ENCODE data around the gene MAMLD1. TPM values are rescaled to one million over a fixed set of nuclear protein-coding genes. Genes with fewer than 3 reads are reported as not detected.

MAMLD1 gene
- polyA plus RNA-seq, 6 donors from 2014 or later = 0.37 to 1.0 (median 0.75) TPM; not detected in 1

DNA sequence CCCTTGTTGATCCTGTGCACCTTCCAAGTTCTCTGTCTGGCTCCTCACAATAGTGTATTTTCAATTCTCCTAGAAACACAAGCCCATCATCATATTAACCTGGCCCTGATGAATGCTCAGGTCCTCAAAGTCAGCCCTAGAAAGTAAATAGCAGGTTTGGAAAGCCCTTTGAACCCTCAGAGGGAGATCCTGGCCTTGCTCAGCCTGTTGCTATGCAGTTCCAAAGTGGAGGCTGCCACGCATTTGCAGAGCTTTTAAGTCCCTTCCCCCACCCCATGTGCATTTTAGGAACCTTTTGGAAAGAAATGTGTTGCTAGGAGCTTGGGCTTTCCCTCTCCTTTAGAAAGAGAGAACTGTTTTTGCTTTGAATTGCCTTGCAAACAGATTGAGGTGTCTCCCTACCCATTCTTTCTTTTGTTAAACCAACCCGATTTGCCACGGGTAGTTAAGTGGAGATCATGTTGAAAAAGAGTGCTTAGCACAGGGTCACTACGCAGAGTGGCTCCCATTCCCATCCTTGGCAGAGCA, 12.2 kb downstream of the MAMLD1 start:
- Mint-ChIP-seq H3K27me3 (no peaks in the 10 kb centered on the region), H3K36me3 (no peaks in the 10 kb centered on the region), H3K4me3 (no peak overlapping the region), H3K4me1 (peaks cover 0 to 2% (median 0%) of the 10 kb centered on the region in 3 donors), H3K27ac (no peak overlapping the region), H3K9me3 (no peaks in the 10 kb centered on the region)
- ATAC-seq (ENCODE audit: low read depth in 2 of 2) = no peak
- DNase-seq = no peak

DNA sequence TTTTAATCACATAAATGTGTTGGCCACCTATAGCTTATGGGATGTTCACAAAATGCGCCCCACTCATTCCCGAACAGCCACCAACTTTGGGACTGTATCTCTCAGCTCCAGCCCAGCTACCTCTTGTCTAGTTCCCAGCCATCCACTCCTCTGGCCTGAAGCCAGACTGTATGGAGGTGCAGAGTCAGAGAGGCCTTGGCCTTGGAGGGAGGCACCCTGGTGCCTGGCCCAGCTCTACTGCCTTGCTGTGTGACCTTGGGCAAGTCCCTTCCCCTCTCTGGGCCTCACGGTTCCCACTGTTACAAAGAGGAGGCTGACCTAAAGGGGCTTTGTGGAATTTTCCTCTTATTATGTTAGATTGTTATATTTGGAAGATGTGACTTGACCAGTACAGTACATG, 13.9 kb downstream of the MAMLD1 start:
- Mint-ChIP-seq H3K27ac (peak overlapping the region in 1 of 6 donors; percentile 54), H3K4me3 (no peak overlapping the region)

DNA sequence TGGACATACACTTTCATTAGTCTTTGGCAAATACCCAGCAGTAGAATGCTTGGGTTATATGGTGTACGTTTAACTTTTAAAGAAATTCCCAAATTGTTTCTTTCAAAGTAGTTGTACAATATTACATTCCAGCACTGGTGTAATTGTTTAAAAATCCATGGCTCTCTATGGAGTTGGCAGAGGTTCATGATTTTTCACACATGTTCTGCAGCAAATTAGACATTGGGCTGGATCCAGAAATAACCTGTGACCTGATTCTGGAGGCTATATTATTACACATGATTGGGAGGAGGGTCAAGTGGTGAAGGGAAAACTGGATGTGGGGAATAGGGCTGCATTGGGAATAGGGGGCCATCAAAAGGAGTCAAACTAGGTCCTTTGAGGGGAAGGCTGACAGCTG, 41.9 kb downstream of the MAMLD1 start:
- Mint-ChIP-seq H3K9me3 (peaks cover 0 to 6% (median 1%) of the 10 kb centered on the region in 7 donors), H3K36me3 (no peaks in the 10 kb centered on the region)

More for the DNA sequence above, 13.9 kb downstream of the MAMLD1 start:
- Mint-ChIP-seq H3K4me1 (peaks cover 0 to 2% (median 0%) of the 10 kb centered on the region in 3 donors), H3K27me3 (no peaks in the 10 kb centered on the region), H3K36me3 (no peaks in the 10 kb centered on the region), H3K9me3 (no peaks in the 10 kb centered on the region)
- ATAC-seq (ENCODE audit: low read depth in 2 of 2) (no peak), DNase-seq (no peak)

DNA sequence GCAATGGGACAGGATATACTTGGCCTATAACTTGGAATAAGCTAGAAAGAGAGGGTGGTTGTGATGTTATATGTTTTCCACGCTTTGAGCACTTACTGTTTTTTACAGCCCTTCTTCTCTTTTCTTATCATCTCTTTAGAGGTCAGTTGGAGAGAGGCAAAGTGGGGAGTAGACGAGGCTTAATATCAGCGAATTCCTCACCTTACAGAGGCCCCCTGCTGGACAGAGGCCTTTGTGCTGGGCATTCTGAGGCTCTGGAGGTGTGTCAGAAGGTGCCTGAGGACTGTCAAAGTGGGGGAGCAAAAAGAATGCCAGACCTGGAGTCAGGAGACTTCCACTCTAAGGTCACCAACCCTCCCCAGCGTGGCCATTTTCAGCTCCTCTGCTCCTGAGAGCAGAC, 42.5 kb downstream of the MAMLD1 start:
- Mint-ChIP-seq H3K27ac (no peak overlapping the region), H3K36me3 (no peaks in the 10 kb centered on the region), H3K9me3 (peaks cover 0 to 6% (median 1%) of the 10 kb centered on the region in 7 donors), H3K4me1 (no peaks in the 10 kb centered on the region), H3K4me3 (no peak overlapping the region), H3K27me3 (no peaks in the 10 kb centered on the region)
- DNase-seq = no peak
- no peak for ATAC-seq (ENCODE audit: low read depth in 2 of 2)

More for the DNA sequence above, 41.9 kb downstream of the MAMLD1 start:
- H3K27ac Mint-ChIP-seq = no peak overlapping the region
- H3K4me1 Mint-ChIP-seq = no peaks in the 10 kb centered on the region
- no peak overlapping the region for H3K4me3 Mint-ChIP-seq
- DNase-seq = no peak
- H3K27me3 Mint-ChIP-seq = no peaks in the 10 kb centered on the region
- ATAC-seq (ENCODE audit: low read depth in 2 of 2) = no peak

DNA sequence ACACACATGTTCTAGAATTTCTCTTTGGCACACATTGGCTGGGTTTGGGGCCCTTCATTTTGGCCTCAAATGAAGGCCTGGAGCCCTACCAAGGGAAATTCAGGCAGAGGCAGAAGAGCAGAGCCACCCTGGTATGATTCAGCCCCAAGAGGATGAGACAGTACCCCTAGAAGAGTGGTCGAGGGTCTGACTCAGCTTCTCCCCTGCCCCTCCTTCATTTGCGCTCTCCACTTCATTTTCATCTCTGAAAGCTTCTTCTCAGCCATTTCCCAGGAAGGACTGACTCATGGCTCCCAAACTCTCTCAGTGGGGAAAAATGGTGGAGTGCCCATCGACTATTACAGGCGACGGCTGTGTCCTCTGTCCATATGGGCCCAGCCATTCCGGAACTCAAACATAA, 43.5 kb downstream of the MAMLD1 start:
- Mint-ChIP-seq H3K27me3 (no peaks in the 10 kb centered on the region), H3K9me3 (peaks cover 0 to 6% (median under 1%) of the 10 kb centered on the region in 7 donors), H3K4me3 (no peak overlapping the region), H3K27ac (no peak overlapping the region), H3K36me3 (no peaks in the 10 kb centered on the region), H3K4me1 (no peaks in the 10 kb centered on the region)
- DNase-seq (no peak), ATAC-seq (ENCODE audit: low read depth in 2 of 2) (no peak)

DNA sequence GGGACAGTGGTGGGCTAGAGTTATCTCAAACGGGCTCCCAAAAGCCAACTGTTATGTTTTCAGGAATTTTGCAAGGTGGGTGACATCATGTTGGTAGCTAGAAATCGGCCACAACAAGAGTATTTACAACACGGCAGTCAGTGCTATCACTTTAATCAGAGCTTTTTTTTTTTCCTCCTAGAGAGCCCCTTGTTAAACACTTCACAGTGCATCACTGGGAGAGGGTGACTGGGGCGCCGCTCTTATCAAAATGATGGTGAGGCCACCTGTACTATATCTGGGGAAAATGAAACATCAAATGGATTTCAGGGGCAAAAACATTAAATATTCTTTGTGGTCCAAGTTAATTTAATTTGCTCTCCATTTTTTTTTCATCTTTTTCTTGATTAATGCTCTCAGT, 44.9 kb downstream of the MAMLD1 start:
- Mint-ChIP-seq H3K4me1 (peaks cover 0 to under 1% (median 0%) of the 10 kb centered on the region in 3 donors), H3K4me3 (no peak overlapping the region), H3K36me3 (no peaks in the 10 kb centered on the region), H3K27me3 (peaks cover 0 to 3% (median 0%) of the 10 kb centered on the region in 3 donors), H3K9me3 (peaks cover 0 to 5% (median 0%) of the 10 kb centered on the region in 7 donors), H3K27ac (no peak overlapping the region)
- DNase-seq = no peak
- ATAC-seq (ENCODE audit: low read depth in 2 of 2) = no peak

DNA sequence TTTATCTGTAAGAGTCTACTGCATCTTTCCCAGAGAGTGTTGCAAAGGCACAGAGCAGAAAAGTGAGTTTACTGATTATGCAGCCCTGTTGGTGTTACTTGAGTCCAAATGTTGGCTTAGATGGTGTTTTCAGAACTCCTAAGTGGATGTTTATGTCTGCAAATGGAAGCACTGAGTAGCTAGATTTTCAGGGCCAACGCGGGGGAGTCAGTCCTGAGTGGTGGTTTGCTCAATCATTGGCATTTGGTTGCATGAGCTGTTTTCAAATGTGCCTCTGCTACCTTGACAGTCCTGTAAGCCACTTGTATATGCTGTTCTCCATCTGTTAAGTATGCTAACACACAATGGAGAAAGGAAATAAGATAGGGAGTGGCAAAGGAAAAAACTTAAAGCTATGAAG, 45.4 kb downstream of the MAMLD1 start:
- H3K36me3 Mint-ChIP-seq = no peaks in the 10 kb centered on the region
- no peak overlapping the region for H3K27ac Mint-ChIP-seq
- H3K4me1 Mint-ChIP-seq = peaks cover 0 to 4% (median 0%) of the 10 kb centered on the region in 3 donors
- no peak overlapping the region for H3K4me3 Mint-ChIP-seq
- no peak for DNase-seq
- no peak for ATAC-seq (ENCODE audit: low read depth in 2 of 2)
- peaks cover 0 to 8% (median 0%) of the 10 kb centered on the region in 3 donors for H3K27me3 Mint-ChIP-seq
- H3K9me3 Mint-ChIP-seq = peaks cover 0 to 5% (median 0%) of the 10 kb centered on the region in 7 donors

DNA sequence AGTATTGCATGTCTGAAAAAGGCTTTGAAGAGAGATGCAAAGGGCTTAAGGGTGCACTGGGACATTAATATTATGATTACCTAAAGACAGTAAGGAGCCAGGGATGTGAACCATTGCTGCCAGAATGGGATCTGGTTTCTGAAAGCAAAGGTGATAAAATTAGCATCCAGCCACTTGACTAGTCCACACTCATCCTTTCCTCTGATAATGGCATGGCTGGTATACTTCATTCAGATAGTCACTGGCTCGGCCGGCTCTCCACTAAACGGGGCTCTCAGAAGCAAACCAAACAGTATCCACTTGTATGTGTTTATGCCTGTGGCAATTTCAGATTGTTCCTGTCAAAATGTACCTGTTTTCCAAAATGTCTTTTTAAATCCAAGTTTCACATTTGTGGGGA, 46.4 kb downstream of the MAMLD1 start:
- Mint-ChIP-seq H3K4me1 (peaks cover 0 to 4% (median 0%) of the 10 kb centered on the region in 3 donors), H3K9me3 (peaks cover 0 to 4% (median 0%) of the 10 kb centered on the region in 7 donors), H3K27me3 (peaks cover 0 to 8% (median 0%) of the 10 kb centered on the region in 3 donors), H3K4me3 (no peak overlapping the region), H3K36me3 (no peaks in the 10 kb centered on the region), H3K27ac (no peak overlapping the region)
- DNase-seq (no peak), ATAC-seq (ENCODE audit: low read depth in 2 of 2) (no peak)

DNA sequence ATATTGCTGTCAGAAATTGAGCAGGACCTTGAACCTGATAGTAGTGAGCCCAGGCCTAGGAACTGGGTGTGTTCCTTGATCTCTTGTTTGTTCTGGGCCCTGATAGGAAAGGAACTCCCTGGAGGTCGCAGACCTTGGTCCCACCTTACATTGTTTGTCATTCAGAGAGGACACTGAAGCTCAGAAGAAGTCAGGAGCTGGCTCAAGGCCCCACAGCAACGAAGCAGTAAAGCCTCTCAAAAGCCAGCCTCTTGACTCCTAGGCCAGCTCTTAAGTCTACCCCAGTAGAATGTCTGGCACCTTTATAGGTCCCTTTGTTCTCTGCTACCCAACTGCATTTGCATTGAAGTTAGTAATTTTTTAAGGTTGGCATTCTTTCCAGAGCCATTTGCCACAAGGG, 46.8 kb downstream of the MAMLD1 start:
- no peak for ATAC-seq (ENCODE audit: low read depth in 2 of 2)
- Mint-ChIP-seq H3K27ac (peak overlapping the region in 1 of 6 donors; percentile 40), H3K4me1 (peaks cover 0 to 4% (median 0%) of the 10 kb centered on the region in 3 donors), H3K9me3 (peaks cover 0 to 4% (median 0%) of the 10 kb centered on the region in 7 donors), H3K4me3 (no peak overlapping the region), H3K36me3 (no peaks in the 10 kb centered on the region), H3K27me3 (peaks cover 0 to 8% (median 0%) of the 10 kb centered on the region in 3 donors)
- DNase-seq = no peak

DNA sequence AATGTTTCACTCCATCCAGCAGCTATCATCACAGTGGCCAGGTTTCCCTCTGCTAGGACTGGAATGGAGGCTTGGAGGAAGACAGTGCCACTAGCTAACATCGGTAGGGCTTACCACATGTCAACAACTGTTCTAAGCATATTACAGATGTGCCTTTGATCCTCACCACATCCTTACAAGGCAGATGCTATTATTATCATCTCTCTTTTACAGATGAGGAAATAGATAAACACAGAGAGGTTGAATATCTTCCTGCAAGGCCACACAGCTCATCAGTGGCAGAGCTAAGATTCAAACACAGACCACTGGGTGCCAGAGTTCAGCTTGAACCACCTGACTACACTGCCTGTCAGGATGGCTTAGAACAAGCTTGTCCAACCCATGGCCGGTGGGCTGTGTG, 47.4 kb downstream of the MAMLD1 start:
- DNase-seq (no peak), ATAC-seq (ENCODE audit: low read depth in 2 of 2) (no peak)
- Mint-ChIP-seq H3K27me3 (peaks cover 0 to 8% (median 0%) of the 10 kb centered on the region in 3 donors), H3K36me3 (no peaks in the 10 kb centered on the region), H3K4me3 (no peak overlapping the region), H3K4me1 (peaks cover 0 to 4% (median 0%) of the 10 kb centered on the region in 3 donors), H3K9me3 (peaks cover 0 to 4% (median 0%) of the 10 kb centered on the region in 7 donors), H3K27ac (no peak overlapping the region)

DNA sequence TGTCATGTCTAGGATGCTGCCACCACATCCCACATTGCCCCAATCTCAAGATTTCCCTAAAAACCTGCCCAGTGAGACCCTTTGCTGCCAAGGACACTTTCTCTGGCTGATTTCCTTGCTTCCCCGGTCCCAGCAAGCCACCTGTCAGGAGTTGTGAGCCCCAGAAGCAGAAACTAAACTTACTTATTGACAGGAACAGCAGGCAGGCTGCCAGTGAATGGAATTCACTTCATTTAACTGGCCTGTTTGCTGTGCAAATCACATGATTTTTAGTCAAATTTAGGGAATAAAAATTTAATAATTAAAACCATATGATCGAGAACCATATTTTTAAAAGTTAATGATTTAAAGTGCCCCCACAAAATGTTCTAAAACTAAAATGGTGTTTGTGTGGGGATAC, 48.5 kb downstream of the MAMLD1 start:
- Mint-ChIP-seq H3K27me3 (peaks cover 0 to 8% (median 0%) of the 10 kb centered on the region in 3 donors), H3K27ac (peak overlapping the region in 1 of 6 donors; percentile 71), H3K4me1 (peaks cover 0 to 4% (median 0%) of the 10 kb centered on the region in 3 donors), H3K9me3 (peaks cover 0 to 4% (median 0%) of the 10 kb centered on the region in 7 donors), H3K36me3 (no peaks in the 10 kb centered on the region), H3K4me3 (no peak overlapping the region)
- DNase-seq = no peak
- no peak for ATAC-seq (ENCODE audit: low read depth in 2 of 2)

DNA sequence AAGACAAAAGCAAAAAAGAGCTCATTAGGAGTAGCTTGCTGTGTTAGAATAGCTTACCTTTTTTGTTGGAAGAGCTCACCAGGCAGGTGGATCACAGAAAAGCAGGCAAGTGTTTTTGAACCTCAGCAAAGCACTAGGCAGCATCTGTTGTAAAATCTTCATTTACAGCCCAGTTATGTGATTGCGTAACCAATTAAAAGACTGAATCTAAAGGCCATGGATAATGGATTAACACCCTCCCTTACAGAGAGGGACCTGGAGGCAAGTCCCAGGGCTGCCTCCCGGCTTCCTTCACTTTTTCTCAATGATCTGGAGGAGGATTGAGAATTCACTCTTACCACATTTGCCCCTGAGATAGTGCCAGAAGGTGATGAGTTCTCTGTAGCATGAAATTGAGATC, 51.1 kb downstream of the MAMLD1 start:
- Mint-ChIP-seq H3K4me3 (no peak overlapping the region), H3K27ac (no peak overlapping the region), H3K9me3 (peaks cover 0 to 4% (median 0%) of the 10 kb centered on the region in 7 donors), H3K36me3 (no peaks in the 10 kb centered on the region), H3K4me1 (peaks cover 0 to 4% (median 0%) of the 10 kb centered on the region in 3 donors), H3K27me3 (peaks cover 0 to 8% (median 0%) of the 10 kb centered on the region in 3 donors)
- ATAC-seq (ENCODE audit: low read depth in 2 of 2) (no peak), DNase-seq (no peak)

DNA sequence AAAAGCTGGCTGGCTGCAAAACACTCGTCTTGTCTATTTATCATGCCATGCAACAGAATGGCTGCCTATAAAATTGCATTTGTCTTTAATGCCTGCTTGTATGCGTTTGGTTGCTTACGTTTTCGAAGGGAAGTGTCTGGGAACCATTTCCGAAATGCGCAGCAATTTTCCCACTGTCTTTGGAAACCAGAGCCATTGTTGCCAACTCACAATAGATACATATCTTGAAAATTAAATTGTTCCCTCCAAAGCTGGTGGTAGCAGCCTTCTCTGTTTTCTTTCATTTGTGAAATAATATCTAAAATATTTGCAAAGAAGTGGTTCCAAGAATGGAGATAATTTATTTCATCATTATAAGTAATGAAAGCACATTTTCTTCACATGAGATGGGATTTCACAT, 53.4 kb downstream of the MAMLD1 start:
- Mint-ChIP-seq H3K4me3 (no peak overlapping the region), H3K4me1 (peaks cover 0 to 4% (median 0%) of the 10 kb centered on the region in 3 donors), H3K9me3 (peaks cover 0 to 4% (median 0%) of the 10 kb centered on the region in 7 donors), H3K27ac (no peak overlapping the region), H3K36me3 (no peaks in the 10 kb centered on the region), H3K27me3 (peaks cover 0 to 8% (median 0%) of the 10 kb centered on the region in 3 donors)
- no peak for ATAC-seq (ENCODE audit: low read depth in 2 of 2)
- DNase-seq = no peak

DNA sequence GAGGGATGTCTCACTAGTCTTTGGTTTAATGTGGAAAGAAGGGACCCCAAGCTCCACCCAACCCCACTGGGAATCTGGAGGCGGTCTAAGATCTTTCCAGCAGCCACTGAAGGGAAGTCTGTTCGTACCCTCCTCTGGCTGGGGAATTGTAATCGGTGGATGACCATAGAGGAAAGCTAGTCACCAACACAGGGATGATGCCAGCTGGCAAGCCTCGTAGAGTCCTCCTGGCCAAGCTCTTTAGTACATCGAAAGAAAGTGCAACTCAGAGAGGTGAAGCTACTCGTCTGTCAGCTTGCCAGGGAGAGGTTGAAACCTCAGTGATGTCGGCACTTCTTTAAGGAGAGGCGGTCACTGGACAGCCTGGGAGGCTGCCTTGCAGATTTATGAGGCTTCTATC, 58.7 kb downstream of the MAMLD1 start:
- H3K27me3 Mint-ChIP-seq = peaks cover 0 to 5% (median 0%) of the 10 kb centered on the region in 3 donors
- no peak for DNase-seq
- no peak for ATAC-seq (ENCODE audit: low read depth in 2 of 2)
- no peak overlapping the region for H3K4me3 Mint-ChIP-seq
- no peaks in the 10 kb centered on the region for H3K4me1 Mint-ChIP-seq
- no peak overlapping the region for H3K27ac Mint-ChIP-seq
- no peaks in the 10 kb centered on the region for H3K36me3 Mint-ChIP-seq
- H3K9me3 Mint-ChIP-seq = peaks cover 0 to 4% (median 0%) of the 10 kb centered on the region in 7 donors

Data from naive B cell (primary cell).